Measurements from ENCODE around the gene GFM2.
A peak's percentile ranks its signal among the peaks of the same experiment; 100 is the strongest.

GFM2 gene

DNA sequence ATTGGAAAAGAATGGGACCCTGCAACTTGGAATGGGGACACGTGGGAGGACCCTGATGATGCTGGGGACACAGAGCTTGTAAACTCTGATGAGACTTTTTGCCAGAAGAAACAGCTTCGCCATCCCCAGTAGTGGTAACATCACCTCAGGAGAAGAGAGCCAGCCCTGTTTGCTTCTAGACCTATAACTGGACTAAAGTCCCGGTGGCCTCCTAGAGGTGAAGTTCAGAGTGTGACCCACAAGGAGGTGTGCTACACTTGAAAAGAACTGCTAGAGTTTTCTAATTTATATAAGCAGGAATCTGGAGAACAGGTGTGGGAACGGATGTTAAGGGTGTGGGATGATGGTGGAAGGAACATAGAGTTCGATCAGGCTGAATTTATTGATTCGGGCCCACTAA, 19.9 kb upstream of the GFM2 start:
- no peak overlapping the region for H3K4me3 ChIP-seq (ENCODE audit: low read depth, low read length)
- TF ChIP-seq, protein P1, sequence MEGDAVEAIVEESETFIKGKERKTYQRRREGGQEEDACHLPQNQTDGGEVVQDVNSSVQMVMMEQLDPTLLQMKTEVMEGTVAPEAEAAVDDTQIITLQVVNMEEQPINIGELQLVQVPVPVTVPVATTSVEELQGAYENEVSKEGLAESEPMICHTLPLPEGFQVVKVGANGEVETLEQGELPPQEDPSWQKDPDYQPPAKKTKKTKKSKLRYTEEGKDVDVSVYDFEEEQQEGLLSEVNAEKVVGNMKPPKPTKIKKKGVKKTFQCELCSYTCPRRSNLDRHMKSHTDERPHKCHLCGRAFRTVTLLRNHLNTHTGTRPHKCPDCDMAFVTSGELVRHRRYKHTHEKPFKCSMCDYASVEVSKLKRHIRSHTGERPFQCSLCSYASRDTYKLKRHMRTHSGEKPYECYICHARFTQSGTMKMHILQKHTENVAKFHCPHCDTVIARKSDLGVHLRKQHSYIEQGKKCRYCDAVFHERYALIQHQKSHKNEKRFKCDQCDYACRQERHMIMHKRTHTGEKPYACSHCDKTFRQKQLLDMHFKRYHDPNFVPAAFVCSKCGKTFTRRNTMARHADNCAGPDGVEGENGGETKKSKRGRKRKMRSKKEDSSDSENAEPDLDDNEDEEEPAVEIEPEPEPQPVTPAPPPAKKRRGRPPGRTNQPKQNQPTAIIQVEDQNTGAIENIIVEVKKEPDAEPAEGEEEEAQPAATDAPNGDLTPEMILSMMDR (IDR thresholded peaks at IDR 0.05; ENCODE audit: low read depth, low read length), result no peak

GRCh38 chr5:74778609-74779008, 11.7 kb upstream of the GFM2 start:
- H3K4me3 ChIP-seq (ENCODE audit: low read depth, low read length), result no peak overlapping the region

GRCh38 chr5:74772359-74772758, 5.4 kb upstream of the GFM2 start:
- no peak overlapping the region for H3K4me3 ChIP-seq (ENCODE audit: low read depth, low read length)
- TF ChIP-seq, protein P1 (IDR thresholded peaks at IDR 0.05; ENCODE audit: low read depth, low read length), result no peak

More at GRCh38 chr5:74778609-74779008, 11.7 kb upstream of the GFM2 start:
- TF ChIP-seq, protein P1 (IDR thresholded peaks at IDR 0.05; ENCODE audit: low read depth, low read length), result no peak

- TF ChIP-seq, protein P1 (IDR thresholded peaks at IDR 0.05; ENCODE audit: low read depth, low read length), result no peak
- H3K4me3 ChIP-seq (ENCODE audit: low read depth, low read length), result peak overlapping the region; percentile 92
Measured at GRCh38 chr5:74767579-74767913, 629 bp upstream of the GFM2 start.

- peak overlapping the region; percentile 92 for H3K4me3 ChIP-seq (ENCODE audit: low read depth, low read length)
- TF ChIP-seq, protein P1 (IDR thresholded peaks at IDR 0.05; ENCODE audit: low read depth, low read length), result peak; percentile 5; the same call in 1 of the 2 replicates
Measured at GRCh38 chr5:74766418-74766848, 484 bp downstream of the GFM2 start.

DNA sequence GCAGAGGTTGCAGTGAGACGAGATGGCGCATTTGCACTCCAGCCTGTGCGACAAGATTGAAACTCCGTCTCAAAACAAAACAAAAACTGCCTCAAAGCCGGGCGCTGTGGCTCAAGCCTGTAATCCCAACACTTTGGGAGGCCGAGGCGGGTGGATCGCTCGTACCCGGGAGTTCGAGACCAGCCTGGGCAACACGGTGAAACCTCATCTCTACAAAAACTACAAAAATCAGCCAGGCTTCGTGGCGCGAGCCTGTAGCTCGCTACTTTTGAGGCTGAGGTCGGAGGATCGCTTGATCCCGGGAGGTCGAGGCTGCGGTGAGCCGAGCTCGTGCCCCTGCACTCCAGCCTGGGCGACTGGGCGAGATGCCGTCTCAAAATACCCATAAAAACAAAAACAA, 988 bp downstream of the GFM2 start:
- H3K4me3 ChIP-seq (ENCODE audit: low read depth, low read length), result peak overlapping the region; percentile 92
- TF ChIP-seq, protein P1 (IDR thresholded peaks at IDR 0.05; ENCODE audit: low read depth, low read length), result no peak

- H3K4me3 ChIP-seq (ENCODE audit: low read depth, low read length), result no peak overlapping the region
- TF ChIP-seq, protein P1 (IDR thresholded peaks at IDR 0.05; ENCODE audit: low read depth, low read length), result no peak
Measured at GRCh38 chr5:74765201-74765600, 1.7 kb downstream of the GFM2 start.

All from WI38 (cell line).